ENCODE data around the gene AUTS2.
A peak's percentile ranks its signal among the peaks of the same experiment; 100 is the strongest.

Gene AUTS2

DNA sequence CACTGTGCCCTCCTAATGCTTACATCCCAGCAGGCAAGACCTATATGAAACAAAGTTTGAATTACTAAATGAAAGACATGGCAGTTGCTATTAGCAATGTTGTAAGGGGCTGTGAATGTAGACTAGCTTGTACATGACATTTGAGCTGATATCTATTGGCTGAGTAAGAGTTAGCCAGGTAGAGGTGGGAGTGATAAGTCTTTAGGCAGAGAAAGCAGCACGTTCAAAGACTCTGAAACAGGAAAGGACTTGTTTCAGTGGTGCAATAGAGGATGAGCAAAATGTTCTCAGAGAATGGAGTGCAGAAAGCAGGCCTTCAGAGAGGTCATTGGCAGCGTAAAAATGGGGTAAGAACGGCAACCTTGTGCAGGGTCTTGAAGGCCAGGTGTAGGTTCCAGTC, 687.6 kb downstream of the AUTS2 start:
- H3K4me3 ChIP-seq (ENCODE audit: low read depth, low read length), result no peak overlapping the region
- TF ChIP-seq, protein P1, sequence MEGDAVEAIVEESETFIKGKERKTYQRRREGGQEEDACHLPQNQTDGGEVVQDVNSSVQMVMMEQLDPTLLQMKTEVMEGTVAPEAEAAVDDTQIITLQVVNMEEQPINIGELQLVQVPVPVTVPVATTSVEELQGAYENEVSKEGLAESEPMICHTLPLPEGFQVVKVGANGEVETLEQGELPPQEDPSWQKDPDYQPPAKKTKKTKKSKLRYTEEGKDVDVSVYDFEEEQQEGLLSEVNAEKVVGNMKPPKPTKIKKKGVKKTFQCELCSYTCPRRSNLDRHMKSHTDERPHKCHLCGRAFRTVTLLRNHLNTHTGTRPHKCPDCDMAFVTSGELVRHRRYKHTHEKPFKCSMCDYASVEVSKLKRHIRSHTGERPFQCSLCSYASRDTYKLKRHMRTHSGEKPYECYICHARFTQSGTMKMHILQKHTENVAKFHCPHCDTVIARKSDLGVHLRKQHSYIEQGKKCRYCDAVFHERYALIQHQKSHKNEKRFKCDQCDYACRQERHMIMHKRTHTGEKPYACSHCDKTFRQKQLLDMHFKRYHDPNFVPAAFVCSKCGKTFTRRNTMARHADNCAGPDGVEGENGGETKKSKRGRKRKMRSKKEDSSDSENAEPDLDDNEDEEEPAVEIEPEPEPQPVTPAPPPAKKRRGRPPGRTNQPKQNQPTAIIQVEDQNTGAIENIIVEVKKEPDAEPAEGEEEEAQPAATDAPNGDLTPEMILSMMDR (IDR thresholded peaks at IDR 0.05; ENCODE audit: insufficient read depth, low read depth, low read length, missing control alignments), result no peak
- DNase-seq (ENCODE audit: low read depth), result no peak

DNA sequence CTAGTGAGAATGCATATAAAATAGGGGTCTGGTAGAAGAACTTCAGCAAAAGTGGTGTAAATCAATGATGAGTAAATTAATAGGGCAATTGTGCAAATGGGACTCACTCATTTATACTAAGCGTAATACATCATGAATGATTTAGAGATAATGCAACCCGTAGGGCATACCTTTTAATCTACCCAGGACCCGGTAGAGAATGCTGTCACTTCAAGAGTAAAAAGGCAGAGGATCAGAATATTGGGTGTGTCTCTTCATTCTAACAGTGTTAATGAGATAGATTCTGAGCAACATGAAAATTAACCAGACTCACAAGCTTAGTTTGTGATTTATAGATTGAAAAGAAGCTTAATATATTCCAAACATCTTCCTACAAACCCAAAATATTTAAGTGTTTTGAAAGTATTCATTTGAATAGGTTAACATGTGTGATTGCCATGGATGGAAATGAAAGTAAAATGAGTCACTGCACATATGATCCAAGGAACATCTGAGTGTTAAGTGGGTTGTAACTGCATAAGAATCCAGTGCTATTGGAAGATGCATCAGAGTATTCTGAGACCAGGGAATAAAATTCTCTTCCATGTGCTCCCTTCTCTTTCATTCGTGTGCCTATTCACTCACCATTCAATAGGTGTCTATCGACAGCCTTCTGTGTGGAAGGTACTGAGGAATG, 690.6 kb downstream of the AUTS2 start:
- TF ChIP-seq, protein P1 (IDR thresholded peaks at IDR 0.05; ENCODE audit: insufficient read depth, low read depth, low read length, missing control alignments), result no peak
- no peak for DNase-seq (ENCODE audit: low read depth)
- H3K4me3 ChIP-seq (ENCODE audit: low read depth, low read length), result no peak overlapping the region

DNA sequence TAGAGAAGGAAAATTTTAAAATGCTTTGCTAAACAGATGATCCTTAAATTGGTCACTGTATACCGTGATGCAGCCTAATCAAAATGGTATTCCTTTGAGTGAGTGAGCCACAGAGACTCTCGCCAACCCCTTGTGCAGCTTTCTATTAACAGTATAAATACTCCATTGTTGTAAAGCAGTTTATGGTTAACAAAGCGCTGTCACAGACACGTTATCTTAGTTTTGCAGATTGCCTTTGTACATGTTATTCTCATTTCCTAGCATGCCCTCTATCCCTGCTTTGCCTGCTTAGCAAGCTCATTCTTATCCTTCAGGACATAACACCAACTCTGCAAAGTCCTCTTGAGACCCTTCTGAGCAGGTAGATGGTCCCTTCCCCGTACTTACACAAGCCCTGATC, 694.4 kb downstream of the AUTS2 start:
- no peak overlapping the region for H3K4me3 ChIP-seq (ENCODE audit: low read depth, low read length)
- no peak for DNase-seq (ENCODE audit: low read depth)
- TF ChIP-seq, protein P1 (IDR thresholded peaks at IDR 0.05; ENCODE audit: insufficient read depth, low read depth, low read length, missing control alignments), result no peak

GRCh38 chr7:70294211-70294911, 696.1 kb downstream of the AUTS2 start:
- H3K4me3 ChIP-seq (ENCODE audit: low read depth, low read length), result no peak overlapping the region
- no peak for DNase-seq (ENCODE audit: low read depth)
- TF ChIP-seq, protein P1 (IDR thresholded peaks at IDR 0.05; ENCODE audit: insufficient read depth, low read depth, low read length, missing control alignments), result no peak

DNA sequence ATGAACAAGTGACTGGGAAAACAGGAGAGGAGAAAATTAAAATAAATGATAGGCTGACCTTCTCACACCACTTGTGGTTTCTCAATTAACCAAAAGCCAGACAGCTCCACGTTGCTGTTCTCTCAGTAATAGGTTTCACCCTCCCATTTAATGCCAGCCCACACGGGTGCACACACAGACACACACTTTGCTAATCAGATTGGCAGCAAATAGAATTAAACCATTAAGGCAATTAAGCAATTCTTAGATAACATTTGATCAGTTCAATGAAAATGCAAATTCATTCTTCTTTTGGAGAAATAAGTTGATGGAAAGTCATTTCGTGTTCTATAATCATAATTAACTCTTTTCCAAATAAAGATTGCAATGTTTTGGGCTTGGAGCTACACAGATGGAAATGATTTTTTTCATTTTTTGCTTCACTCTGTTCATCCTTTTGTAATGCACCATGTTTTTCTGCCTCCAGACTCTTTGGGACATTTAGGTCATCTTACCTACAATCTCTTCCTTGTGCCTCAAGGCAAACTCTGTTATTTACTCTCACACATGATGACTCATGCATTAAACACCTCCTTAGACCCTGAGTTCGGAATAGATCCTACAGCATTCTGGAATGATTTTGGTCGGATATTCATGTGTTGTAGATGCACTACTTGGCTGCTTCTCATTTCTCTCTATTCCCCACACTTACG, 700.7 kb downstream of the AUTS2 start:
- H3K4me3 ChIP-seq (ENCODE audit: low read depth, low read length), result no peak overlapping the region
- DNase-seq (ENCODE audit: low read depth), result no peak
- TF ChIP-seq, protein P1 (IDR thresholded peaks at IDR 0.05; ENCODE audit: insufficient read depth, low read depth, low read length, missing control alignments), result no peak

DNA sequence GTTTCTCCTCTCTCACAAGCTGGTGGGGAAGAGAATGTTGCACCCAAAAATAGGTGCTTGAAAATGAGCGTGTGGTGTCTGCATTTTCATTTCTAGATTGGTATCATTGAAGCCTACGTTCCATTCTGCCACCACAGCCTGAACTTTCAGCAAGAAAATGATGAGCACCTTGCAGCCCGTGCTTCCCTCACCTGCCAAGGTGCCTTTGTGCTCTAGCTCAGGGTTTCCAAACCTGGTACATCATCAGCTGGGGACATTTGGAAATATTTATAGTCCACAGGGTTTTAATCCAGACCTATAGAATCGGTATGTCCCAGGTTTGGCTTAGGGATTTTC, 701.2 kb downstream of the AUTS2 start:
- no peak overlapping the region for H3K4me3 ChIP-seq (ENCODE audit: low read depth, low read length)
- TF ChIP-seq, protein P1 (IDR thresholded peaks at IDR 0.05; ENCODE audit: insufficient read depth, low read depth, low read length, missing control alignments), result no peak
- DNase-seq (ENCODE audit: low read depth), result peak; percentile 27
